PFSK-1 (cell line): ENCODE results near the gene BEND7.

Experiments
- FOXP2 ChIP-seq: optimal IDR thresholded peaks from 2 replicates; pipeline ENCODE3; 2011; ENCODE audit warnings: borderline replicate concordance, control low read depth, inconsistent platforms; ENCODE audit not compliant: insufficient read depth; ENCODE audit errors: extremely low read length, extremely low read depth
- POLR2AphosphoS5 ChIP-seq: IDR thresholded peaks from 2 replicates; pipeline ENCODE4 v1.6.1; 2012; ENCODE audit warnings: low read depth, mild to moderate bottlenecking, control low read depth, low read length, moderate library complexity
- SIN3A ChIP-seq: IDR thresholded peaks from 2 replicates; pipeline ENCODE4 v1.6.1; 2012; ENCODE audit warnings: mild to moderate bottlenecking, low read length, moderate library complexity, borderline replicate concordance; ENCODE audit not compliant: insufficient read depth
- TAF1 ChIP-seq: IDR thresholded peaks from 2 replicates; pipeline ENCODE4 v1.6.1; 2012; ENCODE audit warnings: low read length, control low read depth, borderline replicate concordance; ENCODE audit not compliant: insufficient read depth
- TF ChIP-seq, protein P1 (sequence below), 2 experiments: IDR thresholded peaks; 2 replicates each; pipeline versions ENCODE4 v1.6.1 to v1.8.0; 2011 to 2012; ENCODE audit warnings: low read depth in 2 of 2, low read length in 2 of 2, control low read depth in 1 of 2, inconsistent platforms in 1 of 2, mild to moderate bottlenecking in 1 of 2, moderate library complexity in 1 of 2; ENCODE audit not compliant: insufficient read depth in 1 of 2

BEND7 gene

DNA sequence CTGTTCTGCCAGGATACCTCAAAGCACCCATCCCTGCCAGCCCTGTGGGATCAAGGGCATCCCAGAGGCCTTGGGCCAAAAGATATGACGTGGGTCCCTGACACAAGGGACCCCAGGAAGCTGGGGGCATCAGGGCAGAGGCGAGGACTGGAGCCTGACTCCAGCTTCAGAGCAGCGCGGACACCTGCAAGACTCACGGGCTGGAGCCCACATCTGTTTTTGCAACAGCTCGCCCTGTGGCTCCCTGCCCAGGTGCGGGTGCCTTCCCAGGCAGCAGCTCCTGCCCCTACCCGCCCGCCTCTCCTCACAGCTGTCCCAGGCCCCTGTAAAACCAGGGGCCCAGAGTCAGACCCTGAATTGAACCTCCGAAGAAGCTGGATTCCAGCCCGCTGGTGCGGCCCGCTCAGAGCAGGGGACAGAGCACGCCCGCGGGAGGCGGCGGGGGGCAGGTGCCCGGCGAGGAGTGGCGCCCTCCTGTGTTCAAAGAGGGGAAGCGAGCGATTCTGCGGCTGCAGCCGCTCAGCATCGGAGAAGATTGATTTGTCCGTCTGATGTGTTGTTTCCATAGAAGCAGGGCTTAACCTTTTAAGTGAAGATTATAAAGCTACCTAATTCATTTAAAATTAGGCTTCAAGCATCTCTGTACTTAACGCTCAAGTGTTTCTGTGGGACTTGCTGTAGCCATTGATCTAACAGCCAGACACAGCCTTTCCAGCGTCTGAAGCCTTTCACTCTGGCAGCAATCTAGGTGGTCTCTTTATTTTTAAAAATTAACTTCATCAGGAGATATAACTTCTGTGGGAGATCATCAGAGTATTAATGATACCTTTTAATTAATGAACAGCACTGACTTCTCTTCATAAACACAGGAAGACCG, 88.4 kb downstream of the BEND7 start:
- TF ChIP-seq FOXP2 (no peak), POLR2AphosphoS5 (no peak)
- TF ChIP-seq, protein P1, sequence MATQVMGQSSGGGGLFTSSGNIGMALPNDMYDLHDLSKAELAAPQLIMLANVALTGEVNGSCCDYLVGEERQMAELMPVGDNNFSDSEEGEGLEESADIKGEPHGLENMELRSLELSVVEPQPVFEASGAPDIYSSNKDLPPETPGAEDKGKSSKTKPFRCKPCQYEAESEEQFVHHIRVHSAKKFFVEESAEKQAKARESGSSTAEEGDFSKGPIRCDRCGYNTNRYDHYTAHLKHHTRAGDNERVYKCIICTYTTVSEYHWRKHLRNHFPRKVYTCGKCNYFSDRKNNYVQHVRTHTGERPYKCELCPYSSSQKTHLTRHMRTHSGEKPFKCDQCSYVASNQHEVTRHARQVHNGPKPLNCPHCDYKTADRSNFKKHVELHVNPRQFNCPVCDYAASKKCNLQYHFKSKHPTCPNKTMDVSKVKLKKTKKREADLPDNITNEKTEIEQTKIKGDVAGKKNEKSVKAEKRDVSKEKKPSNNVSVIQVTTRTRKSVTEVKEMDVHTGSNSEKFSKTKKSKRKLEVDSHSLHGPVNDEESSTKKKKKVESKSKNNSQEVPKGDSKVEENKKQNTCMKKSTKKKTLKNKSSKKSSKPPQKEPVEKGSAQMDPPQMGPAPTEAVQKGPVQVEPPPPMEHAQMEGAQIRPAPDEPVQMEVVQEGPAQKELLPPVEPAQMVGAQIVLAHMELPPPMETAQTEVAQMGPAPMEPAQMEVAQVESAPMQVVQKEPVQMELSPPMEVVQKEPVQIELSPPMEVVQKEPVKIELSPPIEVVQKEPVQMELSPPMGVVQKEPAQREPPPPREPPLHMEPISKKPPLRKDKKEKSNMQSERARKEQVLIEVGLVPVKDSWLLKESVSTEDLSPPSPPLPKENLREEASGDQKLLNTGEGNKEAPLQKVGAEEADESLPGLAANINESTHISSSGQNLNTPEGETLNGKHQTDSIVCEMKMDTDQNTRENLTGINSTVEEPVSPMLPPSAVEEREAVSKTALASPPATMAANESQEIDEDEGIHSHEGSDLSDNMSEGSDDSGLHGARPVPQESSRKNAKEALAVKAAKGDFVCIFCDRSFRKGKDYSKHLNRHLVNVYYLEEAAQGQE (IDR thresholded peaks at IDR 0.05; ENCODE audit: insufficient read depth in 1 of 2, low read depth in 2 of 2, low read length in 2 of 2), result no peak

DNA sequence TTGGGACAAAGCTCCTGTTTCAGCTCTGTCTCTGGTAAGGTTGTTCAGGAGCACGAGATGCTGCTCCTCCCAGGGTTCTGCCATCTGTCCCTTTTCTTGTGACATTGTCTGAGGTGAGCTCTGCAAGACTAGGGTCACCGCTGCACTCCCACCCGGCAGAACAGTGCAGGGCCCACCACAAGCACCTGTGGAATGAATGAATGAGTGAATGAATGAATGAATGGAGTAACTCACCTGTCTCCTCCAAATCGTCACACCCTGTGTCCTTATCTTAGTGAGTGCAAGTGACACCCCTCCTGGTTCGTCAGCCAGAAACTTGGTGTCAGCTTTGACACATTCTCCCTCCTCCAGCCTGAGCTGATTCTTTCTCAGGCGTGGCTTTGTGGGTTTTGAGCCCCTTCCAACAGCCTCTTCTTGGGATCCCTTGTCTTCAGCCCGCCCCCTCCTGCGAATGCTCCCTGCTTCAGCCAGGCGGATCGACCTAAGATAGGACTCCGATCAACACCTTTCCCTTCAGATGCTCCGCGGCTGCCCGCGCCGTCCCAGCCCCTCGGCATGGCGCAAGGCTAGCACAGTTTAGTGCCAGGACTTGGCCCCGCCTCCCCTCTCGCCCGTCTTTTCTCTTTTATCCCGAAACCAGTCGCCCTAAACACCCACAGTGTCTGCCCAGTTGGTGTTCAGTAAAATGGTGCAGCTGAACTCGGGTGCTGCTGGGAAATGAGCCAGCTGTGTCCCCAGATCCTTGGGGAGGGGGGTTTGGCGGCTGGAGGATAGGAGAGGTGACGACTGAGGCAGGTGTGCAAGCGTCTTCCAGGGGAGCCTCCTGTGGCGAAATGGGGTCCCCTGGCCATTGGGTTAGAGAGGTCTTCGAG, 89.3 kb downstream of the BEND7 start:
- TF ChIP-seq, protein P1 (IDR thresholded peaks at IDR 0.05; ENCODE audit: insufficient read depth in 1 of 2, low read depth in 2 of 2, low read length in 2 of 2), result no peak
- TF ChIP-seq FOXP2 (no peak), TAF1 (no peak), POLR2AphosphoS5 (no peak), SIN3A (no peak)

DNA sequence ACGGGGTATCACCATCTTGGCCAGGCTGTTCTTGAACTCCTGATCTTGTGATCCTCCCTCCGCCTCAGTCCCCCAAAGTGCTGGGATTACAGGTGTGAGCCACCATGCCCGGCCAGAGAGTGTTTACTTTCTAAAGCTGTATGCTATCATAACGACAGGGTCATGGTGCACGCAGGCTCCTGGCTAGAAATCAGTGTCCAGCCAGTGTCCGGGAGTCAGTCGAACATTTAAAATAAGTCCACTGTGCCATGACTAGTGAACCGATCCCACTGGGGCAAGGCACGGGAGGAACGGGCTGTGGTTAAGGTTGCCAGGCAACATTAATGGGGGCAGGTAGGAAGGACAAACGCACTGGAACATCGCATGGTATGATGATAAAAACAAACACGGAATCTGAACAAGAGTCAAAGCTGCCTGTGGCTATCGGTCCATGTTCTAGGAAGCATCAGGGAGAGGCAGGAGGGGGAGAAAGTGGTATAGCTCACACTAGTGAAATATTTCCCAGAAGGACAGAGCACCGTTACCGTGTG, 91.7 kb downstream of the BEND7 start:
- TF ChIP-seq POLR2AphosphoS5, result no peak
- TF ChIP-seq TAF1, result no peak
- TF ChIP-seq FOXP2, result no peak
- TF ChIP-seq, protein P1 (IDR thresholded peaks at IDR 0.05; ENCODE audit: insufficient read depth in 1 of 2, low read depth in 2 of 2, low read length in 2 of 2), result no peak
- no peak for TF ChIP-seq SIN3A

DNA sequence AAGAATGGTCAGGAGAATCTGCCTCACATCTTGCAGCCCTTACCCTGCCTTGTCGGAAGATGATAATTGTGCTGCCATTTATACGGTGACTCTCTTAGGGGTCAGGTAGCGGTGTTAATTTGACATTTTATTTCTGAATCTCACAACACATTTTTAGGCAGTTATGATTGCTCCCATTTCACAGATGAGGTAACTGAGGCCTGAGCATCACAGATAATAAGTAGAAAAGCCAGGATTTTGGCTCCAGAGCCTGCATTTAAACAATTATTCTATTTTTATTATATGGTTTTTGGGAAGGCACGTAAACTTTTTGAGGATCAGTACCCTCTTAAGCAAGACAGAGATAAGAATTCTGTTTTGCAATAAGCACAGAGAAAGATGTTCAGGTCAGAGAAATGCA, 103.4 kb downstream of the BEND7 start:
- TF ChIP-seq, protein P1 (IDR thresholded peaks at IDR 0.05; ENCODE audit: insufficient read depth in 1 of 2, low read depth in 2 of 2, low read length in 2 of 2), result no peak
- TF ChIP-seq FOXP2, result no peak
- no peak for TF ChIP-seq POLR2AphosphoS5
- TF ChIP-seq SIN3A, result no peak
- TF ChIP-seq TAF1, result no peak
